Measurements from ENCODE around the gene C2CD2L.
A peak's percentile ranks its signal among the peaks of the same experiment; 100 is the strongest.
"Not testable (repeated sequence)": the region's sequence is repeated elsewhere in the genome, so short reads cannot be mapped to it uniquely, and the experiment has no call there.

Gene C2CD2L

GRCh38 chr11:119116235-119116594 lies 9.1 kb downstream of the C2CD2L start:
- DNase-seq (ENCODE audit: low spot score): no peak

DNA sequence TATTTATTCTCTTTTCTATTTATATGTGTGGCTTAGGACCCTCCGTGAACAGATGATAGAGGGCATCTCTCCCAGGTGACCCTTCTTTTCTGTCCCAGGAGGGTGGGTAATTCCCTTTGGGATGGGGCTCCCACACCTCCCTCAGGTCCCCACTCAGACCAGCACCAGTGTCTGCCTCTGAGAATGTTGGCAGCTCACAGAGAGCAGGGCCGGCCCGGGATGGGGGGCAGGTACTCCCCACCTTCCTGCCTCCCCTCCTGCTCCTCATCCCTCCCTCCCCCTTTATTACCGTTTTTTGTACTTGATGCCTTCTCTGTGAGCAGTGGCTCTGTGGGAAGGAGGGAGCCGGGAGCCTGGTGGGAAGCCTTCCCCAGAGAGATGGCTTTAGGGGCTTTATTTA lies 9.5 kb downstream of the C2CD2L start:
- no peak for DNase-seq (ENCODE audit: low spot score)

DNA sequence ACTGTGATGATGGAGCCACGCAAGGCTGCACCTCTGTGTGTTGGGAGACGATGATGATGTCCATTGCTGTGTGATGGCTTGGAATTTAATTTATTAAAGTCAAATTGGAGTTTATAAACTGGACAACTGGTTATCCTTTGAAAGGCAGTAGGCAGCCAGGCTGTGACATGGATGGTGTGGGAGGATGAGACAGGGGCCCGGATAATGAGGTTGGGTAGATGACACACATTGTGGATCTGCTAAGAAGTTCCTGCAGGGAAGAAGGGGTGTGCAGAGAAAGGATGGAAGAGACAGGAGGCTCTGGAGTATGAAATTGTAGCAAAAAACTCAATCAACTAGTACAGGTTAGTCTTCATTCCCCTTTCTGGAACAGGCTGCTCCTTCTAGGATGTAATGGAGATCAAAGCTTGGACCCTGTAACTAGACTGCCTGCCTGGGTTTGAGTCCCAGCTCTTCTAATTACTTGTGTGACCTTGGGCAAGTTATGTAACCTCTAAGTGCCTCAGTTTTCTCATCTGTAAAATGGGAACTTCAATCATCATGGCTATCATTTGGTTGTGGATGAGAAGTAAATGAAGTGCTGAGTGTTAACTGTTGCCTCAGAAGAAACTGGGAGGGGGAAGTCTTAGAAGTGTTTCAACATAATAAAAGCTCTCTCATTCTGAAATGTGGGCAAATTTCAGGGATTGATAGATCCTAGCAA lies 10.0 kb downstream of the C2CD2L start:
- no peak for DNase-seq (ENCODE audit: low spot score)

DNA sequence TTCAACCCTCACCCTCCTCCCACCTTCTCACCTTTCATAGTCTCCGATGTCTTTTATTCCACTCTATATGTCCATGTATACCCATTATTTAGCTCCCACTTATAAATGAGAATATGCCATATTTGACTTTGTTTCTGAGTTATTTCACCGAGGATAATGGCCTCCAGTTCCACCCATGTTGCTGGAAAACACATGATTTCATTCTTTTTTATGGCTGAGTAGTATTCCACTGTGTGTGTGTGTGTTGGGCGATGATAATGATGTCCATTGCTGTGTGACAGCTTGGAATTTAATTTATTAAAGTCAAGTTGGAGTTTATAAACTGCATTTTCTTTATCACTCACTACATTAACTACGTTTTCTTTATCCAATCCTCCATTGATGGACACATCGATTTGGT lies 11.1 kb downstream of the C2CD2L start:
- no peak for DNase-seq (ENCODE audit: low spot score)

DNA sequence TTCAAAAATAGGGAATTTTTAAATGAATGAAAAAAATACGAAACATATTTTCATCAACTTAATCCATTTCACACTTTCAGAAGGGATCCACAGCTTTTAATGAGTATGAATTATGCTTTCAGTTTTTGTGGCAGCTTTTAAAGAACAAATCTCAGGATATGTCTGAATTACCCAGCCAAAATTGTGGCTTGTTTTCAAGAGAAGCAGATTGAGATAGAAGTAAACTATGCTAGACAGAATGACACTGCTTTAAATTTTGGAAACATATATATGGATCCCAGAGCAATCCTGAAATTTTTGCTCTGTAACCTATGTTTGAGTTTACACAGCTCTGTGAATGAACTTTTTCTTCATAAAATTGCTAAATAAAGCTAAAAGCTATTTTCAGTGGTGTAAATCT lies 11.8 kb downstream of the C2CD2L start:
- no peak for DNase-seq (ENCODE audit: low spot score)

- no peak for DNase-seq (ENCODE audit: low spot score)
These were observed 13.5 kb downstream of the C2CD2L start for GRCh38 chr11:119120639-119121007.

- peak; percentile 100 for DNase-seq (ENCODE audit: low spot score)
These were observed 14.1 kb downstream of the C2CD2L start, which contains the start of gene HINFP for GRCh38 chr11:119121008-119121810. Gene HINFP, plus strand, starts transcription at chr11:119121580. Its CDS starts 5,365 bp downstream, at chr11:119126945.

DNA sequence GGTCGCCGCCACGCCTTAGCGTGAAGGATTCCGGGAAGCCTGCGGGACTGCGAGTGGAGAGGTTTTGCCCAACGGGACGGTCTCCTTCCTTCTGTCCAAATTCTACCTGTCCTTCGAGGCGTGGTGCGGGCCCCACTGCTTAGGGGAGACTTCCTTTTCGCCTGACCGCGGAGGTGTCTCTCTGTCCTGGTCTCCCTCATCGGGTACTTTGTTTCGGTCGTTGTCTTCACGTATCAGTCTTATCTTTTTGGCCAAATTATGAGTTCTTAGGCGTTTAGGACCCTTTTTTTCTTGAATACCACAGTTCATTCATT lies 14.6 kb downstream of the C2CD2L start:
- no peak for DNase-seq (ENCODE audit: low spot score)

DNA sequence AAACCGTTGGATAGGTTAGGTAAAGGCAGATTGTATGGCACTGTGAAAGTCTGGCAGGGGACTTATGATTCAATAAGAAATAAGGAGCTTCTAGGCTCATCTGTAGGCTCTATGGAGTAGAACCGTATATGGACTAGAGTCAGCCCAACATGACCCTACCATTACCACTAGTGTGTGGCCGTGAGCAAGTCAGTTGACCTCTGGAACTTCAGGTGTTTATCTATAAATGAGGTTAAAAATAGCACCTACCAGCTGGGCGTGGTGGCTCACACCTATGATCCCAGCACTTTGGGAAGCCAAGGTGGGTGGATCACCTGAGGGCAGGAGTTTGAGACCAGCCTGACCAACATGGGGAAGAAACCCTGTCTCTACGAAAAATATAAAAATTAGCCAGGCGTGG lies 18.7 kb downstream of the C2CD2L start:
- DNase-seq (ENCODE audit: low spot score): no peak

- no peak for DNase-seq (ENCODE audit: low spot score)
These were observed 19.6 kb downstream of the C2CD2L start for GRCh38 chr11:119126675-119127268.

DNA sequence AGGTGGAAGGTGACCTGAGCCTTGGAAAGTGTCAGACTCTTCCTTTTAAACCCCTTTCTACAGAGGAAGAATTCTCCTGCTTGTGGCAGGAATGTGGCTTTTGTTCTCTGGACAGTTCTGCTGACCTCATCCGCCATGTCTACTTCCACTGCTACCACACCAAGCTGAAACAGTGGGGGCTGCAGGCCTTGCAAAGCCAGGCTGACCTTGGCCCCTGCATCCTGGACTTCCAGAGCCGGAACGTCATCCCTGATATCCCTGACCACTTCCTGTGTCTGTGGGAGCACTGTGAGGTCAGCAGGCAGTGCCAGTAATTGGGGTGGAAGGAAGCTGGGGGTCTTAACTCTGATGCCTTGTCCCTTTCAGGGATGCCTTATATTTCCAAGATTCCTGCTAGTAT lies 23.5 kb downstream of the C2CD2L start:
- no peak for DNase-seq (ENCODE audit: low spot score)

- DNase-seq (ENCODE audit: low spot score): no peak
These were observed 27.3 kb downstream of the C2CD2L start for GRCh38 chr11:119134389-119134978.

DNA sequence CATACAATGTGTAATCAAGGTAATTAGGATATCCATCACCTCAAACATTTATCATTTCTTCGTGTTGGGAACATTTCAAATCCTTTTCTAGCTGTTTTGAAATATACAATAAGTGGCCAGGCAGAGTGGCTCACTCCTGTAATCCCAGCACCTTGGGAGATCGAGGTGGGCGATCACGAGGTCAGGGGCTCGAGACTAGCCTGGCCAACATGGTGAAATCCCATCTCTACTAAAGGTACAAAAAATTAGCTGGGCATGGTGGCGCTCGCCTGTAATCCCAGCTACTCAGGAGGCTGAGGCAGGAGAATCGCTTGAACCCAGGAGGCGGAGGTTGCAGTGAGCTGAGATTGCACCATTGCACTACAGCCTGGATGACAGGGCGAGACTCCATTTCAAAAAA lies 32.1 kb downstream of the C2CD2L start:
- not testable (repeated sequence) for DNase-seq (ENCODE audit: low spot score)

DNA sequence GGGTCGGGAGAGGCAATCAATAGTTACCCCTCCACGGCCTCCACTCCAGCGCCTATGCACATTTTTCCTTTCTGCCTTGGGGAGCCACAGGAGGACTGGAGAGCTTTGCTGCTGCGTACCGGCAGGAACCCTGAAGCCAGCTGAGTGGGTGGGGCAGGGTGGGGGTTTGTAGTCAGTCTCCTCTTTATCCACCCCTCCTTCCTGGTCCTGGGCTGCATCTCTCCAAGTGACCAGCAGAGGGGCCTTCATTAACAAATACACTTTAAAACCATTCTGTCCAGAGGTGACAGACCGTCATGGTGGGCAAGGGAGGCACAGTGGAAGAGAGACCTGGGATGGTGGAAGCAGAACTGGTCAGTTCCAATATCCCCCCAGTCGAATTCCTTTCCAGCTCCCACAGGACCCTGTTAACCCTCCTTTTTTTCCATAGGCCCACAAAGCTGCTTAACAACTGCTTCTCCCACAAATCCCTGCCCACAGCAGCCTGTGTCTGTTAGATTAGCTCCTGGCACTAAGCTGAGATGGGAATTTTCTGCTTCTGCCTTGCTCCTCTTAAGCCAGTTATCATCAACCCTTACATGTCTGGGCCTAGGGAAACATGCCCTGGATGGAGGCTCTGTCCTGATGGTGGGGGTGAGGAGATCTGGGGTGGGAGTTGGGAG lies 37.8 kb downstream of the C2CD2L start:
- peak; percentile 83 for DNase-seq (ENCODE audit: low spot score)

- no peak for DNase-seq (ENCODE audit: low spot score)
These were observed 38.4 kb downstream of the C2CD2L start for GRCh38 chr11:119145551-119145950.

DNA sequence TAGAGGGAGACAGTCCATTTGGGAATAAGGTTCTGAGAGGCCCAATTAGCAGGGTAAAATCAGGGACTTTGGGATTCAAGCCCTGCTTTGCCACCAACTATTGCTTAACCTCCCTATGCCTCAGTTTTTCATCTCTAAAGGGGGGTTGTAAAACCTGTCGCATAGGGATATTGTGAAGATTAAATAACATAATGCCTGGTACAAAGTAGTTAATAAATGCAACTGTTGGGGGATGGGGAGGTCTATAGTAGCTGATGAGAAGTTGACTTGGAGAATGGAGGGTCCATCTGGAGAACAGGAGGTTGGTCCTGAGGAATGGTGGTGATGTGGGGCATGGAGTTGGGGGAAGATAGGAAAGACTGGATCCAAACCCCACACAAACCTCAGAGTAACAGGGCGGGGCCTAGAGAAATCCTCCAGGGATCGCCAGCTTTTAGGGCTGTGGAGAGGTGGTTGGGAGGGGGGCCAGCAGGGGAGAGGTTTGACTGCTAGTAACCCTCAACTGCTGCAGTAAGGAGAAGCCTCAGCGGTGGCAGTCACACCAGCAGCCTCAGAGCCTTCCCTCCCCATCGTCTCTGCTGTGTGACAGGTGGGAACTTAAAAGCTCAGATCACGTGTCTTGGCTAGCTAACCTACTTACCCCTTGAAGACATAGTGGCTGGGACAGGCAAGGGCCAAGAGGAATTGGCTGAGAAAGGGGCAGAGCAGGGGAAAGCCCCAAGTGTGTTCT lies 40.6 kb downstream of the C2CD2L start:
- DNase-seq (ENCODE audit: low spot score): no peak

DNA sequence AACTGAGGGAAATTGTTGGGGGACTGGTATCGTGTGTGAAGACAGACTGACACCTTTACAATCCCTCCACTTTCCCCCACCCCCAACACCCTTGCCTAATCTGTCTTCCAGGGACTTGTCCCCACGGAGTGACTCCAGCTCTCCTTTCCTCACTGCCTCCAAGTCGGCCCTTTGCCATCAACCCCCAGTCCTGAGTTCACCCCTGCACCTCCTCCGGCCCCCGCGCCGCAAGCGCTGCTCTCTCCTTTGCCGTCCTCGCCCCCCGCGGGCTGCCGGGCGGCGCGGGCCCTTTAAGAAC lies 41.5 kb downstream of the C2CD2L start:
- no peak for DNase-seq (ENCODE audit: low spot score)

DNA sequence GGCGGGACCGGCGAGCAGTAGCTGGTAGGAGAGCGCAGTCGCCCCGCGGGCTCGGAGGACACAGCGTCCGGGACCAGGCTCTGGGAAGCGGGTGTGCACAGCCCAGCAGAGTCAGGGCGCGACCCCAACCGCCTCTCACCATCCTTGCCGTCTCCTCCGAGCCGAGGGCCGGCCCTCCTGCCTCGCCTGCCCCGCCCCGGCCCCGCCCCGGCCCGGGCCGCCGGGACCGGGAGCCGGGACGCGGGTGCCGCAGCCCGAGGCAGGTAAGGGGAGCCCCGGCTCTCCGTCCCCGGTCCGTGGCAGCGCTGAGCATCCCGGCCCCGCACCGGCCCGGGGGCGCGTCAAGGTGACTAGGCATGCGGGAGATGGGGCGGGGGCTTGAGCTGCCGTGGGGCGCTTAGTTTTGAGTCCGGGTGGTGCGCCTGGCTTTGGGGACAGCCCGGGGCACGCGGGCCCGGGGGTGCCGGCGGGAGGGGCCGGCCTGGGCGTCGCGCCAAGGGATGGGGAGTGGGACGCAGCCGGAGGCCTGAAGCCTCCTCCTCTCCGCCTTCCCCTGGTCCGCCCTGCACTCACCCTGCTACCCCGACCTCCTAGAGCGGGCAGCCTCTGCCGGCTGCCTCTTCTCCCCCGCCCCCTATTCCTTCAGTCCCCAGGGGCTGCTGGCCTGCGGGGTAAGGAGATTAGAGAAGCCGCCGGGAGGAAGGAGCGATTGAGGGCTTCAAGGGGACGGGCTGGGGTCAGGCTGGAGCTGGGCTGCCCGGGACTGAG lies 42.1 kb downstream of the C2CD2L start, which contains the start of gene ABCG4:
TSS of gene ABCG4 (plus strand) at position 35 of the 768 bp plus-strand sequence. CDS start 914 bp downstream, outside the sequence.
- peak; percentile 73 for DNase-seq (ENCODE audit: low spot score)

DNA sequence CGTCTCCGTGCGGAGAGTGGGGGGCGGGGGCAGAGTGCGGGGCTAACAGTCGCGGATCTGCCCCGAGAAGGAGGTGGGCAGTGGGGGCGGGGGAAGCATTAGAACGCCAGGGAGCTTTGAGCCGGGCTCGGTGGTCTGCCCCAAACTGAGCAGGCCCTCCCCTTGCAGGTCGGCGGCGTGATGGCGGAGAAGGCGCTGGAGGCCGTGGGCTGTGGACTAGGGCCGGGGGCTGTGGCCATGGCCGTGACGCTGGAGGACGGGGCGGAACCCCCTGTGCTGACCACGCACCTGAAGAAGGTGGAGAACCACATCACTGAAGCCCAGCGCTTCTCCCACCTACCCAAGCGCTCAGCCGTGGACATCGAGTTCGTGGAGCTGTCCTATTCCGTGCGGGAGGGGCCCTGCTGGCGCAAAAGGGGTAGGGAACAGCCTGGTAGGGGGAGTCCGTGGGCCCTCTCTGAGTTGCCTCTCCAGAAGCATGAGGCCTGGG lies 42.7 kb downstream of the C2CD2L start:
- no peak for DNase-seq (ENCODE audit: low spot score)

GRCh38 chr11:119152043-119152442 lies 44.9 kb downstream of the C2CD2L start:
- no peak for DNase-seq (ENCODE audit: low spot score)

DNA sequence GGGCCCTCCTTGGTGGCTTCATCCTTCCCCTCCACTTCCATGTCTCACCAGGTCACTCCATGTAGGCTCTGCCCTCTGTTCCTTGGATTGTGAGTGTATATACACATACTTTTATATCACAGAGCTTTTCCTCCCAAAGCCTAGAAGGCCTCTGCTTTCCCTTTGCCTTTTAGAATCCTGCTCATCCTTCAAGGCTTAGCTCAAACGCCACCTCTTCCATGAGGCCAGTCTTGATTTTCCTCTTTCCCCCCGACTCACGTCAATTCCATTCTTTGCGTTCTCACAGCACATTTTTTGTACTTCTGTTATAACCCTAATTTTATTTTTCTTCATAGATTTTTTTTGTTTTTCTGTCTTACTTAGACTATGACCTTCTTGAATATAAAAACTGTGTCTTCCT lies 45.5 kb downstream of the C2CD2L start:
- no peak for DNase-seq (ENCODE audit: low spot score)
